CD4-positive, alpha-beta T cell treated with Interleukin-17A for 4 hours (primary cell): Measurements from ENCODE around the gene SCN4A.

Experiments used
- DNase-seq: peaks from one replicate; pipeline ENCODE4 v3.0.0-alpha.2; 2020; ENCODE audit warnings: mixed read lengths

The SCN4A gene

GRCh38 chr17:63954402-63955063 lies 18.2 kb downstream of the SCN4A start:
- DNase-seq = peak; percentile 60

- peak; percentile 59 for DNase-seq
Observed at GRCh38 chr17:63950940-63951907, 21.5 kb downstream of the SCN4A start.

GRCh38 chr17:63949576-63950250 lies 23.0 kb downstream of the SCN4A start:
- no peak for DNase-seq

GRCh38 chr17:63948521-63948920 lies 24.2 kb downstream of the SCN4A start:
- no peak for DNase-seq

- DNase-seq = no peak
Observed at GRCh38 chr17:63947711-63948330, 24.9 kb downstream of the SCN4A start.

GRCh38 chr17:63946440-63947363 lies 26.0 kb downstream of the SCN4A start:
- DNase-seq = peak; percentile 73

- no peak for DNase-seq
Observed at GRCh38 chr17:63945784-63946439, 26.8 kb downstream of the SCN4A start.

- no peak for DNase-seq
Observed at GRCh38 chr17:63944736-63945499, 27.8 kb downstream of the SCN4A start.

- no peak for DNase-seq
Observed at GRCh38 chr17:63943745-63944144, 29.0 kb downstream of the SCN4A start.

GRCh38 chr17:63942309-63942985 lies 30.3 kb downstream of the SCN4A start:
- no peak for DNase-seq

- no peak for DNase-seq
Observed at GRCh38 chr17:63941751-63942150, 31.0 kb downstream of the SCN4A start.

- no peak for DNase-seq
Observed at GRCh38 chr17:63941162-63941561, 31.6 kb downstream of the SCN4A start.

- no peak for DNase-seq
Observed at GRCh38 chr17:63940584-63940983, 32.1 kb downstream of the SCN4A start.

- no peak for DNase-seq
Observed at GRCh38 chr17:63939884-63940283, 32.8 kb downstream of the SCN4A start.

- no peak for DNase-seq
Observed at GRCh38 chr17:63939401-63939800, 33.3 kb downstream of the SCN4A start.

- no peak for DNase-seq
Observed at GRCh38 chr17:63937920-63938319, 34.8 kb downstream of the SCN4A start.

GRCh38 chr17:63937319-63937718 lies 35.4 kb downstream of the SCN4A start:
- no peak for DNase-seq

GRCh38 chr17:63934183-63935112 lies 38.3 kb downstream of the SCN4A start:
- DNase-seq = no peak

GRCh38 chr17:63933598-63933997 lies 39.1 kb downstream of the SCN4A start:
- DNase-seq = no peak
